CD4-positive, alpha-beta T cell treated with Interferon alpha-2 for 1 hour (primary cell): ENCODE data around the gene SPOCK2.

Experiments
- DNase-seq, 2 donors: peaks; one replicate each; pipeline ENCODE4 v3.0.0-alpha.2; 2020 to 2022

Gene SPOCK2

GRCh38 chr10:72069751-72070526 is 18.4 kb downstream of the SPOCK2 start:
- DNase-seq: no peak

GRCh38 chr10:72068901-72069446 is 19.4 kb downstream of the SPOCK2 start:
- no peak for DNase-seq

GRCh38 chr10:72068126-72068765 is 20.1 kb downstream of the SPOCK2 start:
- no peak for DNase-seq

- no peak for DNase-seq
Observed at GRCh38 chr10:72067463-72068125, 20.8 kb downstream of the SPOCK2 start.

GRCh38 chr10:72066318-72067284 is 21.8 kb downstream of the SPOCK2 start:
- DNase-seq: no peak

GRCh38 chr10:72065439-72066025 is 22.8 kb downstream of the SPOCK2 start:
- DNase-seq: no peak

GRCh38 chr10:72063703-72064391 is 24.5 kb downstream of the SPOCK2 start:
- DNase-seq: no peak

GRCh38 chr10:72062832-72063702 is 25.3 kb downstream of the SPOCK2 start:
- no peak for DNase-seq

GRCh38 chr10:72062382-72062781 is 26.0 kb downstream of the SPOCK2 start:
- no peak for DNase-seq

GRCh38 chr10:72061930-72062329 is 26.4 kb downstream of the SPOCK2 start:
- DNase-seq: no peak

GRCh38 chr10:72061491-72061890 is 26.9 kb downstream of the SPOCK2 start:
- no peak for DNase-seq

- DNase-seq: no peak
Observed at GRCh38 chr10:72059843-72060822, 28.2 kb downstream of the SPOCK2 start.

- DNase-seq: no peak
Observed at GRCh38 chr10:72058989-72059842, 29.1 kb downstream of the SPOCK2 start.

GRCh38 chr10:72058347-72058898 is 29.9 kb downstream of the SPOCK2 start:
- no peak for DNase-seq

- no peak for DNase-seq
Observed at GRCh38 chr10:72056932-72057751, 31.2 kb downstream of the SPOCK2 start.

- no peak for DNase-seq
Observed at GRCh38 chr10:72056113-72056512, 32.2 kb downstream of the SPOCK2 start.

GRCh38 chr10:72053690-72054089 is 34.7 kb downstream of the SPOCK2 start:
- no peak for DNase-seq
